Fibroblast of lung (primary cell): ENCODE results near the gene FAF2. TPM values are rescaled to one million over a fixed set of nuclear protein-coding genes. Genes with fewer than 3 reads are reported as not detected.

ENCODE experiments used
- DNase-seq, 2 donors: peaks; one replicate each; pipeline versions ENCODE4 v3.0.0 to v3.0.0-alpha.2; 2010; ENCODE audit warnings: low read depth in 2 of 2
- H2AFZ ChIP-seq: 2 replicates; pipeline ENCODE4 v1.5.1; 2012; ENCODE audit warnings: low read length, control low read depth, inconsistent platforms
- H3K27ac ChIP-seq: 2 replicates; pipeline ENCODE4 v1.5.1; 2011; ENCODE audit warnings: low read length, control low read depth; ENCODE audit not compliant: insufficient read depth
- H3K27me3 ChIP-seq: 2 replicates; pipeline ENCODE4 v1.5.1; 2011; ENCODE audit warnings: mild to moderate bottlenecking, low read length; ENCODE audit not compliant: control insufficient read depth, insufficient read depth
- H3K36me3 ChIP-seq: 2 replicates; pipeline ENCODE4 v1.5.1; 2011; ENCODE audit warnings: low read length; ENCODE audit not compliant: control insufficient read depth, insufficient read depth
- H3K4me1 ChIP-seq: 2 replicates; pipeline ENCODE4 v1.5.1; 2011; ENCODE audit warnings: low read length; ENCODE audit not compliant: control insufficient read depth, insufficient read depth; ENCODE audit errors: extremely low read depth
- H3K4me2 ChIP-seq: 2 replicates; pipeline ENCODE4 v1.5.1; 2011; ENCODE audit warnings: low read length, control low read depth; ENCODE audit not compliant: insufficient read depth; ENCODE audit errors: extremely low read depth
- H3K4me3 ChIP-seq, 4 experiments: fragments of 200-600 bp in 1 of 4; sonication (generic) in 1 of 4; replicated peaks in 1 of 4; 2 replicates each; pipeline ENCODE4 v1.5.1; 2011 to 2016; ENCODE audit warnings: low read length in 4 of 4, low read depth in 3 of 4, mild to moderate bottlenecking in 3 of 4, control low read depth in 2 of 4, inconsistent platforms in 1 of 4, mixed read lengths in 1 of 4; ENCODE audit not compliant: insufficient read depth in 1 of 4; ENCODE audit errors: control extremely low read depth in 1 of 4
- H3K79me2 ChIP-seq: 2 replicates; pipeline ENCODE4 v1.5.1; 2012; ENCODE audit warnings: mild to moderate bottlenecking, low read length, inconsistent platforms; ENCODE audit not compliant: control insufficient read depth, insufficient read depth
- H3K9ac ChIP-seq: 2 replicates; pipeline ENCODE4 v1.5.1; 2011; ENCODE audit warnings: mild to moderate bottlenecking, low read length, control low read depth; ENCODE audit not compliant: insufficient read depth
- H3K9me3 ChIP-seq: 2 replicates; pipeline ENCODE4 v1.5.1; 2012; ENCODE audit warnings: low read depth, low read length; ENCODE audit not compliant: control insufficient read depth, insufficient read depth
- H4K20me1 ChIP-seq: 2 replicates; pipeline ENCODE4 v1.5.1; 2011; ENCODE audit warnings: low read length; ENCODE audit not compliant: control insufficient read depth, insufficient read depth; ENCODE audit errors: extremely low read depth
- EZH2 ChIP-seq: IDR thresholded peaks from 2 replicates; pipeline ENCODE4 v1.5.1; 2012; ENCODE audit warnings: low read length, control low read depth, mild to moderate bottlenecking; ENCODE audit errors: missing control alignments
- polyA plus RNA-seq, 2 donors: library from polyadenylated mRNA; depleted of rRNA in 1 of 2; stranded (reverse) in 1 of 2; unstranded in 1 of 2; fragments of >200 nt; gene quantifications; 2 replicates each; pipeline ENCODE4 v1.2.1, GENCODE V29; 2011 to 2012; ENCODE audit warnings: missing spikeins in 1 of 2
- total RNA-seq: library from RNA; depleted of rRNA; stranded (reverse); fragments of >200 nt; gene quantifications from 2 replicates; pipeline ENCODE4 v1.2.1, GENCODE V29; 2014
- TF ChIP-seq, protein P1 (sequence below), 2 donors: IDR thresholded peaks in 1 of 2; conservative IDR thresholded peaks in 1 of 2; 1 replicate in 1 of 2; 2 replicates in 1 of 2; pipeline ENCODE4 v1.5.1; 2011 to 2012; ENCODE audit warnings: low read length in 2 of 2, control low read depth in 1 of 2, inconsistent platforms in 1 of 2, low read depth in 1 of 2, mild to moderate bottlenecking in 1 of 2

Gene FAF2
- total and polyA plus RNA-seq, 2 donors (not counting 1 experiment from before 2014, with no cell fraction given), result 38.5 to 55.5 TPM

DNA sequence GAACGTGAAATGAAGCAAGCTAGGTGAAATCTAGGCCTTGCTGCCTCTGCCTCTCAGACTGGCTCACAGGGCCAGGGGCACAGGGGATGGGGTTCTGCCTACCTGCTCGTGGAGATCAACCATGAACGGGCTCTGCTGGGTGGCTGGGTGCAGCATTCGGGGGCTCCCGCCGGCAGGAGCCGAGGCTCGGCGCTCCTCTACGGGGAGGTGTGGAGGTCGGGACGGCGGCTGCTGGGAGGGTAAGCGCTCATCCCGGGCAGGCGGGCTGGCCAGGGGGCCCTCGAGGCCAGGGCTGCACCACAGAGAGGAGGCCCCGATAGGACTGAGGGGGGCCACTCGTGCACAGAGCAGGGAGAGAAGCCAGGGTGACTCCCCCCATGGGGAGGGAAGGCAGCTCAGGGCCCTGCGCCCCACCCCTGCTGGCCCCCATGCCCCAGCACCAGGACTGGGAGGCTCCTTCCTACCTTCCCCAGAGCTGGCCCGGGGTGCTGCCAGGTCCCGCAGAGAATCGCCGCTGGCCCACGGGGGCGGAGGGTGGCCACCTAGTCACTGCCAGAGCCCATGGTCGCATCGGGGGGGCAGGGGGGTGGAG, 83.8 kb downstream of the FAF2 start:
- Histone ChIP-seq H3K79me2 (peaks cover 17% of the 10 kb centered on the region), H3K4me1 (peaks cover 18% of the 10 kb centered on the region), H3K9me3 (no peaks in the 10 kb centered on the region), H3K27me3 (no peaks in the 10 kb centered on the region), H3K36me3 (peaks cover 9% of the 10 kb centered on the region), H2AFZ (no peak overlapping the region), H4K20me1 (no peaks in the 10 kb centered on the region), H3K27ac (no peak overlapping the region), H3K9ac (no peak overlapping the region), H3K4me3 (no peak overlapping the region), H3K4me2 (no peak overlapping the region)
- no peak for DNase-seq
- TF ChIP-seq EZH2, result no peak
- TF ChIP-seq, protein P1, sequence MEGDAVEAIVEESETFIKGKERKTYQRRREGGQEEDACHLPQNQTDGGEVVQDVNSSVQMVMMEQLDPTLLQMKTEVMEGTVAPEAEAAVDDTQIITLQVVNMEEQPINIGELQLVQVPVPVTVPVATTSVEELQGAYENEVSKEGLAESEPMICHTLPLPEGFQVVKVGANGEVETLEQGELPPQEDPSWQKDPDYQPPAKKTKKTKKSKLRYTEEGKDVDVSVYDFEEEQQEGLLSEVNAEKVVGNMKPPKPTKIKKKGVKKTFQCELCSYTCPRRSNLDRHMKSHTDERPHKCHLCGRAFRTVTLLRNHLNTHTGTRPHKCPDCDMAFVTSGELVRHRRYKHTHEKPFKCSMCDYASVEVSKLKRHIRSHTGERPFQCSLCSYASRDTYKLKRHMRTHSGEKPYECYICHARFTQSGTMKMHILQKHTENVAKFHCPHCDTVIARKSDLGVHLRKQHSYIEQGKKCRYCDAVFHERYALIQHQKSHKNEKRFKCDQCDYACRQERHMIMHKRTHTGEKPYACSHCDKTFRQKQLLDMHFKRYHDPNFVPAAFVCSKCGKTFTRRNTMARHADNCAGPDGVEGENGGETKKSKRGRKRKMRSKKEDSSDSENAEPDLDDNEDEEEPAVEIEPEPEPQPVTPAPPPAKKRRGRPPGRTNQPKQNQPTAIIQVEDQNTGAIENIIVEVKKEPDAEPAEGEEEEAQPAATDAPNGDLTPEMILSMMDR (conservative IDR thresholded peaks at IDR 0.05 in 1 of 2, IDR thresholded peaks at IDR 0.05 in 1 of 2; ENCODE audit: low read depth in 1 of 2, low read length in 2 of 2), result no peak

DNA sequence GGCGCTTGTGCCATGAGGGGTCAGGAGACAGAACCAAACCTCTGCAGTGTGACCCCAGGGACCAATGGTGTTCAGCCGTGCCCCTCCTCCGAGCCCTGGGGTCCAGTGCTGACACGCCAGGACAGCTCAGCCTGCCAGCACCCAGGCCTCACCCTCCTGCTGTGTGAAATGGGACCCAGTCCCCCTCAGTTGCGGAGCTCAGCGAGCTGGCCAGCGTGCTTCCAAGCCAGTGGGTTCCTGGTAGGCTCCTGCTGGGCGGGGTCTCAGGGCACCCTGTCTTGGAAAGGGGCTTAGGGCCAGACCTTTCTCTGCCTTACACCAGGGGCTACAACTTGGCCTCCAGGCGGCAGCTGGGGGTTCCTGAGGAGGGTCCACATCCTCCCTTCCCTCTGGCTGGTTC, 84.6 kb downstream of the FAF2 start:
- H4K20me1 ChIP-seq, result no peaks in the 10 kb centered on the region

DNA sequence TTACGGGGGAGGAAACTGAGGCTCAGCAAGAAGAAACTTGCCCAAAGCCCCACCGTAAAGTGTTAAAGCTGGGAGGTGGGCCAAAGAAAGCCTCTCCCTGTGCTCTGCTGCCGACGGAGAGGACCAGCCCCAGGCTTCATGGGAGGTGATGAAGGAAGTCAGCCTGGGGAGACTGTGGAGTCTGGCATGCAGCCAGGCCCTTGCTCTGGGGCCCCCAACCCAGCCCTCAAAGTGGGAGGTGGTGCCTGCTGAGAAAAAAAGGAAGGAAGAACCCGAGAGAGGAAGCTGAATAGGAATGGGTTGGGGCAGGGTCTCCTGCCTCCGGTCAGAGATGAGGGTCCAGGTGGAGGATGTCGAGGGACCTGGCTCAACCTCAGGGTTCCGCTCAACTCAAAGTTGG, 85.2 kb downstream of the FAF2 start:
- TF ChIP-seq, protein P1 (conservative IDR thresholded peaks at IDR 0.05 in 1 of 2, IDR thresholded peaks at IDR 0.05 in 1 of 2; ENCODE audit: low read depth in 1 of 2, low read length in 2 of 2), result no peak
- TF ChIP-seq EZH2, result no peak
- H4K20me1 ChIP-seq, result no peaks in the 10 kb centered on the region
- no peaks in the 10 kb centered on the region for H3K27me3 ChIP-seq
- H3K4me2 ChIP-seq, result no peak overlapping the region
- H3K36me3 ChIP-seq, result peaks cover 9% of the 10 kb centered on the region
- no peak overlapping the region for H3K9ac ChIP-seq
- H3K4me3 ChIP-seq, result no peak overlapping the region
- peaks cover 17% of the 10 kb centered on the region for H3K79me2 ChIP-seq
- no peak for DNase-seq
- H3K9me3 ChIP-seq, result no peaks in the 10 kb centered on the region
- H3K27ac ChIP-seq, result no peak overlapping the region
- H2AFZ ChIP-seq, result no peak overlapping the region
- H3K4me1 ChIP-seq, result peaks cover 18% of the 10 kb centered on the region

More for the DNA sequence above, 84.6 kb downstream of the FAF2 start:
- no peak overlapping the region for H3K27ac ChIP-seq
- H3K9ac ChIP-seq, result no peak overlapping the region
- no peaks in the 10 kb centered on the region for H3K27me3 ChIP-seq
- no peak overlapping the region for H3K4me3 ChIP-seq
- no peak overlapping the region for H2AFZ ChIP-seq
- H3K36me3 ChIP-seq, result peaks cover 9% of the 10 kb centered on the region
- DNase-seq, result no peak
- H3K9me3 ChIP-seq, result no peaks in the 10 kb centered on the region
- peaks cover 17% of the 10 kb centered on the region for H3K79me2 ChIP-seq
- peaks cover 18% of the 10 kb centered on the region for H3K4me1 ChIP-seq
- no peak overlapping the region for H3K4me2 ChIP-seq
- TF ChIP-seq, protein P1 (conservative IDR thresholded peaks at IDR 0.05 in 1 of 2, IDR thresholded peaks at IDR 0.05 in 1 of 2; ENCODE audit: low read depth in 1 of 2, low read length in 2 of 2), result no peak
- TF ChIP-seq EZH2, result no peak
